IMR-90 (cell line): ENCODE results near the gene TWIST2.

Experiments
- MXI1 ChIP-seq: IDR thresholded peaks from 2 replicates; pipeline ENCODE4 v1.6.1; 2012; ENCODE audit warnings: low read depth, mild to moderate bottlenecking, low read length, moderate library complexity, borderline replicate concordance
- POLR2A ChIP-seq: IDR thresholded peaks from 2 replicates; pipeline ENCODE4 v1.6.1; 2012; ENCODE audit warnings: mild to moderate bottlenecking, low read depth, low read length
- RAD21 ChIP-seq: IDR thresholded peaks from 2 replicates; pipeline ENCODE4 v1.6.1; 2012; ENCODE audit warnings: low read length, improper control_type of control experiment
- TF ChIP-seq, protein P1 (sequence below): conservative IDR thresholded peaks from 2 replicates; pipeline ENCODE4 v1.5.1; 2012; ENCODE audit warnings: mild to moderate bottlenecking, low read depth, low read length, improper control_type of control experiment

DNA sequence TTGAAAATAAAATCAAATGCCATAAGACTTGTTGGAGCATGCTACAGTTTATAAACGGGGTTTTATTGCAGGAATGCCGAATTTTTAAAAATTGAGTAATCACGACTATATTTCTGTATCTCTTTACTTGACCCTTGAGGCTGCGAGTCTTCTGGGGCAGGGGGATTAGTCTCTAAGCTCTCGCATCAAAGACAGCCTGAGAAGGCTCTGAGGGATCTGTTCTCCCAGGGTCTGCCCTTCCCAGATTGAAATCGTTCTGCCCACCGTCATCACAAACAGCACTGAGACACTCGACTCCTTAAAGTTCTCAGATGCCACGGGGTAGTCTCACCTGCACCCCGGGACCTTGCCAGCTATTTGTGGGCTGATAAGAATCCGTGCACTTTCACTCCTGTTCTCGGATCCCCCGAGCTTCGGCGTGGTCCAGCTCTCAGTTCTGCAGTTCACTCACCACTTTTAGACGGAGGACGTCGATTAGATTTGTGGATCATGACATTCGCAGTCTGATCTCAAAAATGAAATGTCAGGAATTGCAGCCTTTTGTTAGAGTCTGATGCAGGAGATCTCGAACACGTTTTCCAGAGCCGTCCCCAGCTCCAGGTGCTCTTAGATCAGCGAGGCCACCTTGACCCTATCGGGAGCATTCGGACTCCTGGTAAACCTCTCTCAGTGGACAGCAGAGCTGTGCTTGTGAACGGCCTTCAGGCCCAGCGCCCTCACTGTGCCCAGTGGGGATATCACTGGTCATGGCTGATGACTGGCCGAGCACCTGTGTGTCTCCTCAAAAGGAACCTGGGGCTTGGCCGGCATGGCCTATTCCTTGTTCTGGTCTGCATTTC is 43.0 kb downstream of the TWIST2 start:
- TF ChIP-seq, protein P1, sequence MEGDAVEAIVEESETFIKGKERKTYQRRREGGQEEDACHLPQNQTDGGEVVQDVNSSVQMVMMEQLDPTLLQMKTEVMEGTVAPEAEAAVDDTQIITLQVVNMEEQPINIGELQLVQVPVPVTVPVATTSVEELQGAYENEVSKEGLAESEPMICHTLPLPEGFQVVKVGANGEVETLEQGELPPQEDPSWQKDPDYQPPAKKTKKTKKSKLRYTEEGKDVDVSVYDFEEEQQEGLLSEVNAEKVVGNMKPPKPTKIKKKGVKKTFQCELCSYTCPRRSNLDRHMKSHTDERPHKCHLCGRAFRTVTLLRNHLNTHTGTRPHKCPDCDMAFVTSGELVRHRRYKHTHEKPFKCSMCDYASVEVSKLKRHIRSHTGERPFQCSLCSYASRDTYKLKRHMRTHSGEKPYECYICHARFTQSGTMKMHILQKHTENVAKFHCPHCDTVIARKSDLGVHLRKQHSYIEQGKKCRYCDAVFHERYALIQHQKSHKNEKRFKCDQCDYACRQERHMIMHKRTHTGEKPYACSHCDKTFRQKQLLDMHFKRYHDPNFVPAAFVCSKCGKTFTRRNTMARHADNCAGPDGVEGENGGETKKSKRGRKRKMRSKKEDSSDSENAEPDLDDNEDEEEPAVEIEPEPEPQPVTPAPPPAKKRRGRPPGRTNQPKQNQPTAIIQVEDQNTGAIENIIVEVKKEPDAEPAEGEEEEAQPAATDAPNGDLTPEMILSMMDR: no peak
- TF ChIP-seq POLR2A (no peak), MXI1 (no peak), RAD21 (no peak)
